RWPE1 (cell line): ENCODE data around the gene APOA5.
"Not testable (repeated sequence)": the region's sequence is repeated elsewhere in the genome, so short reads cannot be mapped to it uniquely, and the experiment has no call there.

Experiments used
- CTCF ChIA-PET: fragments of 350-600 bp; sonication (Branson Sonifier 250); formaldehyde crosslinking; extraction: SDS; loops from one replicate; lab custom pipeline; 2021; lab: Yijun Ruan, JAX
- POLR2A ChIA-PET: fragments of 400-600 bp; formaldehyde crosslinking; extraction: SDS; loops from one replicate; lab custom pipeline; 2020; ENCODE audit warnings: antibody characterized with exemption; ENCODE audit not compliant: low non-redundant PET; lab: Yijun Ruan, JAX
- DNase-seq: peaks from one replicate; pipeline ENCODE4 v3.0.0; 2012; ENCODE audit warnings: low spot score
- H3K27ac ChIP-seq: fragments of 450-650 bp; 2 replicates; pipeline ENCODE4 v1.5.1; 2017
- CTCF ChIP-seq: fragments of 450-650 bp; conservative IDR thresholded peaks from 2 replicates; pipeline ENCODE4 v1.5.1; 2017; ENCODE audit warnings: low read depth, mild to moderate bottlenecking

APOA5 gene

GRCh38 chr11:116771935-116772334, 19.7 kb downstream of the APOA5 start:
- TF ChIP-seq CTCF, result no peak

DNA sequence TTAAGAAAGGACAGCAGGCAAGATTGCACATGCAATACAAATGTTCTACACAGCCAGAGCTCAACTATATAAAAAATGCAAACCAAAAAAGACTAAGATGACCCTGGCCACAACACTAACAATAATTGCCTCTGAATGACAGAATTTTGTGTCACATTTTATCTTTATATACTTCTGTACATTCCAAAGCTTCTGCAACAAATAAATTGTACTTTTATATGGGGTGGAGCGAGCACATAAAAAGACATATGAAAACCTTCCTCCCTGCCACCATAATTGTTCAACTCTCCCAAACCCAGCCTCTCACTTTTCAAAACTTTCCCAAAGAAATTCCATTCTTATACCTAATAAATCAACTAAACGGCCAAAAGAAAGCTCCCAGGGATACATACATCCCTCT, 29.5 kb downstream of the APOA5 start:
- ChIA-PET POLR2A (no interaction called here), CTCF (no interaction called here)
- no peak overlapping the region for H3K27ac ChIP-seq
- DNase-seq, result no peak
- no peak for TF ChIP-seq CTCF

More at GRCh38 chr11:116771935-116772334, 19.7 kb downstream of the APOA5 start:
- no peak for DNase-seq
- POLR2A ChIA-PET, result no interaction called here
- CTCF ChIA-PET, result interaction anchor here (1.6 kb wide), 1 partner anchor 64 kb away, joined by 4 read pairs; no protein-coding TSS in a partner anchor
- peak overlapping the region; percentile 93 for H3K27ac ChIP-seq

- CTCF ChIA-PET, POLR2A ChIA-PET, DNase-seq, H3K27ac ChIP-seq: not testable (repeated sequence)
Observed at GRCh38 chr11:116756044-116756443, 35.6 kb downstream of the APOA5 start.

- ChIA-PET POLR2A (no interaction called here), CTCF (no interaction called here)
- no peak for DNase-seq
- no peak for TF ChIP-seq CTCF
- H3K27ac ChIP-seq, result no peak overlapping the region
Observed at GRCh38 chr11:116750070-116750718, 41.5 kb downstream of the APOA5 start.

GRCh38 chr11:116742104-116742503, 49.6 kb downstream of the APOA5 start:
- ChIA-PET CTCF (interaction anchor here (1.7 kb wide), 1 partner anchor 9 kb away, joined by 10 read pairs; no protein-coding TSS in a partner anchor), POLR2A (no interaction called here)
- no peak for TF ChIP-seq CTCF
- H3K27ac ChIP-seq, result no peak overlapping the region
- DNase-seq, result no peak

GRCh38 chr11:116740741-116741140, 50.9 kb downstream of the APOA5 start:
- DNase-seq, result no peak
- ChIA-PET CTCF (interaction anchor here (0.6 to 1.1 kb wide), 2 partner anchors 8 to 11 kb away, joined by 4 to 5 read pairs; no protein-coding TSS in a partner anchor), POLR2A (no interaction called here)
- H3K27ac ChIP-seq, result no peak overlapping the region
- TF ChIP-seq CTCF, result no peak
